Pulmonary artery endothelial cell (primary cell): ENCODE measurements around the gene TPK1. TPM values are rescaled to one million over a fixed set of nuclear protein-coding genes. Genes with fewer than 3 reads are reported as not detected.
"Not testable (repeated sequence)": the region's sequence is repeated elsewhere in the genome, so short reads cannot be mapped to it uniquely, and the experiment has no call there.

Experiments used
- DNase-seq: peaks from one replicate; pipeline ENCODE4 v3.0.0-alpha.2; 2011; ENCODE audit warnings: low read depth, low spot score
- total RNA-seq: library from RNA; depleted of rRNA; stranded (reverse); fragments of >200 nt; gene quantifications from 2 replicates; pipeline ENCODE4 v1.2.3, GENCODE V29; 2014

The TPK1 gene
- total RNA-seq, 1 donor from 2014 or later = 17.5 TPM

DNA sequence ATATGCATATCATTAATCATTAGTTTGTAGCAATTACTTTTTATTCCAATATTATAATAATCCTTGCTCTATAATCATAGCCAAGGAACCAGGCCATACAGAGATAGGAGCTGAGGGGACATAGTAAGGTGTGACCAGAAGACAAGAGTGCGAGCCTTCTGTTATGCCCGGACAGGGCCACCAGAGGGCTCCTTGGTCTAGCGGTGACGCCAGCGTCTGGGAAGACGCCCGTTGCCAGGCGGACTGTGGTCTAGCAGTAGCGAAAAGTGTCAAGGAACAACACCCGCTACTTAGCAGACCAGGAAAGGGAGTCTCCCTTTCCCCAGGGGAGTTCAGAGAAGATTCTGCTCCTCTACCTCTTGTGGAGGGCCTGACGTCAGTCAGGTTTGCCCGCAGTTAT lies 109.0 kb downstream of the TPK1 start:
- not testable (repeated sequence) for DNase-seq

DNA sequence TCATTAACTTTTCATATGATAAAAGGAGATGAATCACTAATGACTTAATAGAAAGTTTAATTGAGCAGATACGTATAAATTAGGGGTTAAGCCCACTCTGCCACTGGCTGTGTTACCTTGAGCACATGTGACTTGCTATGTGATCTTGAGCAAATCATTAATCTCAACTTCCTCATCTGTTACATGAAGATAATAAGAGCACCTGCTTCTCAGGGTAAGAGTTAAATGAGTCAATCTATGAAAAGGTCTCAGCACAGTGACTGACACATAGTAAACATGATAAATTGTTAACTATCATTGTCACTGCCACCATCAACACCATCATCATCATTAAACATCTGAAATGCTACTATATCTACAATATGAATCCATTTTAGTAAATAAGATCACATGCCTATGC lies 110.8 kb downstream of the TPK1 start:
- no peak for DNase-seq

GRCh38 chr7:144723301-144723700 lies 112.6 kb downstream of the TPK1 start:
- no peak for DNase-seq

GRCh38 chr7:144720710-144721109 lies 115.1 kb downstream of the TPK1 start:
- DNase-seq = no peak

DNA sequence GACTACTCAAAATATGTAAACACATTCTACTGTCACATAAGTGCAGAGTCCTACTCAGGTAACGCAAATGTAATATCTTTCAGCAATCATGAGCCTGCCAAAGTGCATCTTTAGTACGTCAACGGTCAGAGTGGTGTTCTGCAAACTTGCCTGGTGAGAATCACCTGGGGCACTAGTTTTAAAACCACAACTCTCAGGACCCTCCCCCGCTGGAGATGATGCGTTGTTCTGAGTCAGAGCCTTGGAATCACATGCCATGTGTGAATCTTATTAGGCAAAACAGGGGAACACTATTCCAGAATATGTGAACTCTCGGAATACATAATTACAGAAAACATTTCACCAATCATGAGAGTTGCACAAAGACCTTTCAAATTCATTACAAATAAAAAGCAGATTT lies 115.7 kb downstream of the TPK1 start:
- DNase-seq = no peak

- no peak for DNase-seq
These were observed 118.1 kb downstream of the TPK1 start for GRCh38 chr7:144717720-144718119.

DNA sequence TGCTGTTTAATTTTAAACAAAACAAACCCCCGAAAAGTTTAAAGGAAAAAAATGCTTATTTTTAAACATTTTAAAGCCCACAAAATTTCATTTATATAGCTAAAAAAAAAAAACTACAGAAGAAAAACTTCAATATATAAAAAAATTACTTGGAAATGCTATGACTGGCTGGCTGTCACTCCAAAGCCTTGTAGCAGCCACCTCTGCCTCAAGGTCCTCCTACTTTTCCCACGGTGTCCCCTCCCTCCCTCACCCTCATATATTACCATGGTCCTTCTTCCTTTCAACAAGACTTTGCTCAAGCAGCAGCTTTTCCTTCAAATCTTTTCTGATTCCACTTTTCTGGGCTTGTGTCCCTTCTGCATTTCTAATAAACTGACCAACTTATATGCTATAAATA lies 122.0 kb downstream of the TPK1 start:
- DNase-seq = no peak

DNA sequence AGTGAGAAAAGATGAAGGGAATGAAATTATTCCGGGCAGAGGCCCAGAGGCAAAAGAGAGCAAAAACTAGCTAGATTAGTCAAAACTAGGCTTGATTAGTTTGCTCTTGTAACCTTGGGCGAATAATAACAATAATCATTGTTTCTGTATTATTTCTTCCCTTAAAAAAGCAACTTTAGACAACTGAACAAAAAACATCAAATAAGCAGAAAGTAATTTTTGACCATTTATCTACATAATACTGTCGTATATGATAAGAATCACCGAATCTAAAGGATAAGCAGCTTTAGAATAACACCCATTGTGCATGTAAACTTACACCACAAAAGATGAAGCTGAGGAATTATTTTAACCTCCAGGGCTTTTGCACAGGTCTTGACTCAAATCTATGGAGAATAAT lies 125.1 kb downstream of the TPK1 start:
- no peak for DNase-seq

GRCh38 chr7:144709066-144709465 lies 126.8 kb downstream of the TPK1 start:
- no peak for DNase-seq

DNA sequence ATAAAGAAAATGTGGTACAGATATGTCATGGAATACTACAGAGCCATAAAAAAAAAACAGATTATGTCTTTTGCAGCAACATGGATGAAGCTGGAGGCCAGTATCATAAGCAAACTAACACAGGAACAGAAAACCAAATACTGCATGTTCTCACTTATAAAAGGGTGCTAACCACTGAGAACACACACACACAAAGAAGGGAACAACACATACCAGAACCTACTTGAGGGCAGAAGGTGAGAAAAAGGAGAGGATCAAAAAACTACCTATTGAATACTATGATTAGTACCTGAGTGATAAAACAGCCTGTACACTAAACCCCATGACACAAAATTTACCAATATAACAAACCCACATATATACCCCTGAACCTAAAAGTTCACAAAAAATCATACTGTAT lies 144.6 kb downstream of the TPK1 start:
- DNase-seq = no peak

DNA sequence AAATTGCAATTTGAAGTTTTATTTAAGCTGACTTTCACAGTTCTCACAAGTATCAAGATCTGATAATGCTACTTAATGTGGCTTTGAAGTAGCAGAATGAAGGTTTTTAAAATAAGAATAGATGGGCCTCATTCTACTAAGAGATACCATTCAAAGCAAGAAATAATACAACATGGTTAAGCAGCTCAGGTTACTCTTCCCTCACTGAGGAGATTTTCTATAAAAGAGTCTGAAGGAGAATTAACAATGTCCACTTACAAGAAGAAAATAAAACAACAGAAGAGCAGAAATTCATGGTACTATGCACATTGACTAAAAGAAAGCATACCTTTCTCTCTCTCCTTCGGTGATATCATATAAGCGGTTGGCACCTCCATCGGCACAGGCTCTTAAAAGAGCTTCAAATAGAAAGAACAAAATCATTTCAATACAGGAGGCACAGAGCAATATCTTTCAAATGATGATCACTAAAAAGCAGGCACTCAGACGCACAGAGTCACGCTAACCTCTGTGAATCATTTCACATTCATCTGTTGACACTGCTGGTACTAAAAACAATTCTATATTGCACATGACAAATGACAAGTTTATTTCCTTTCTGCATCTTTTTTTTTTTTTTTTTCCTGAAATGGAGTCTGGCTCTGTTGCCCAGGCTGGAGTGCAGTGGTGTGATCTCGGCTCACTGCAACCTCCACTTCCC lies 153.1 kb downstream of the TPK1 start:
- DNase-seq = no peak

DNA sequence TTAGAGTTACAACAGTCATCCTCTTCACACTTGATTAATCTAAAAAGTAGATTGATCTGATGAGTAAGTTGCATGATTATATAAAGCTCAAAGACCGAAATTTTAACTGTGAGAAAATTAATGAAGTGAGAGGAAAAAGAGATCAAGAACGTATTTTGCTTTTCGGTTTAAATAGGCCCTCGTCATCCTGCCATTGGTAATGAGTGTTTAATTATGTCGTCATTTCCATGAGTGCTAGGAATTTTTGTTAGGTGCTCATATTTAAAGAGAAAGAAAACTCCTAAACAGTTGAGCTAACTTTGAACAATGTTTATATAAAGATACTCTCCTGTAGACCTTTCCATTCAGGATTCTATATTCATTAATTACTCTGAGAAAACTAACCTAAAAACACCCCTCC lies 159.4 kb downstream of the TPK1 start:
- DNase-seq = no peak

DNA sequence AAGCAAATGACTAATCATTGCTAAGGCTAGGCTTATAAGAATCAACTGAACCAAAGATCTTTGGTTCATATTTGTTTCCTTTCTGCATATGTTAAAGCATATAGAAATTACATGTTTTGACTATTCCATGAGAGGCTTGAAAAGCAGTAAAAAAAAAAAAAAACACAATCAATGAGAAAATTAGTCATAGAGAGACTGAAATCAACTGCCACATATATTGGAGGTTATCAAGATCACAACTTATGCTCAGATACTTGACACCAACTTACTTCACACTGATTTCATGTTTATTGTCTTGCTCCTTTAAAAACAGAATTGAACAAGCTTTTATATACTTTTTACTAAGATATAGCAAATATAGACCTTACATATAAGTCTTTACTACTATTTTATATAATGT lies 161.3 kb downstream of the TPK1 start:
- DNase-seq = no peak

DNA sequence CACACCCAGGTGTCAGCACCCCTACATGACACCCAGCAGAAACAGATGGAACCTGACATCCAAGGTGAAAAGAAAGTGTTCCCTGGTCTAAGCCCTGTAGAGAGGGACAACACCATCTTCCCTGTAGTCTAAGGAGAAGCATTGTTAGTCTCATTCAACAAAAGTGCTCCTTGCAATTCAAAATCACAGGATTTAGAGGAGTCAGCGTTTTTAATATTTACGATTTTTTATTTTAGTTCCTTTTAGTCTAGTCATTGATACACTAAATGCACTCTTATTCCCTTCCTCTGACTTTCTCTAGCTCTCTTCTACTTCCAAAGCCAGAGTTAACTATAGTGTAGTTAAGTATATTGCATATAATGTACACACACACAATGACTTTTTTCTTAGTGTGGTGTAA lies 163.0 kb downstream of the TPK1 start:
- DNase-seq = no peak

GRCh38 chr7:144671429-144671828 lies 164.4 kb downstream of the TPK1 start:
- no peak for DNase-seq

DNA sequence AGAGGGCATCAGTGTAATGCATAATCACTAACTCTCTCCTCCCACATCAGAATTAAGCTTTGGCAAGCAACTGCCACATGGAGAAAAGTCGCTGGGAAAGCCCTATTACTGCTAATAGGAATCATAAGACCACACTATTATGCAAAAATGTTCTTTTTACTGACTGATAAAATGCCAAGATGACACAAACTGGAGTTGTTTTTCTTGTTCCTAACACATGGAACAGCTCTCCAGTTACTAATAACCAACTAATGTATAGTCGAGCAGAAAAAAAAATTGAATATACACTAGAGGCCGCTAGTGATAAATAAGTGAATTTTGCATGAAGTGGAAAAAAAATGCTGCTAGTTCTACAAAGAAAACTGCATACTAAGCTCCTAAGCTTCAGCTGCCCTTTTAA lies 165.6 kb downstream of the TPK1 start:
- no peak for DNase-seq

DNA sequence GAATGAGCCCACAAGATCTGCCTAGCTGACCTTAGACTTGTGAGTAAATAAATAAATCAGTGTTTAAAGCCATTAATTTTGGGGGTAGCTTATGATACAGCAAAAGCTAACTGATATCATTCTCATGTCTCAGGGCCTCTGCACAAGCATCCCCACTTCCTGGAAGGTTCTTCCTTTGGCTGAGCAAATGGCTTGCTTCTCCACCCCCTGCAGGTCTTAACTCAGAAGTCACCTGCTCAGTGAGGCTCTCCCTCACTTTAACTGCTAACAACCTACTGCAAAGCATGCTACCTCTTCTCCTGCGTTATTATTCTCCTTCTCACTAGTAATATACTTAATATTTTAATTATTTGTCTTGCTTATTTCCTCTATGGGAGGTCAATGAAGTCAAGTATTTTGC lies 167.3 kb downstream of the TPK1 start:
- no peak for DNase-seq

DNA sequence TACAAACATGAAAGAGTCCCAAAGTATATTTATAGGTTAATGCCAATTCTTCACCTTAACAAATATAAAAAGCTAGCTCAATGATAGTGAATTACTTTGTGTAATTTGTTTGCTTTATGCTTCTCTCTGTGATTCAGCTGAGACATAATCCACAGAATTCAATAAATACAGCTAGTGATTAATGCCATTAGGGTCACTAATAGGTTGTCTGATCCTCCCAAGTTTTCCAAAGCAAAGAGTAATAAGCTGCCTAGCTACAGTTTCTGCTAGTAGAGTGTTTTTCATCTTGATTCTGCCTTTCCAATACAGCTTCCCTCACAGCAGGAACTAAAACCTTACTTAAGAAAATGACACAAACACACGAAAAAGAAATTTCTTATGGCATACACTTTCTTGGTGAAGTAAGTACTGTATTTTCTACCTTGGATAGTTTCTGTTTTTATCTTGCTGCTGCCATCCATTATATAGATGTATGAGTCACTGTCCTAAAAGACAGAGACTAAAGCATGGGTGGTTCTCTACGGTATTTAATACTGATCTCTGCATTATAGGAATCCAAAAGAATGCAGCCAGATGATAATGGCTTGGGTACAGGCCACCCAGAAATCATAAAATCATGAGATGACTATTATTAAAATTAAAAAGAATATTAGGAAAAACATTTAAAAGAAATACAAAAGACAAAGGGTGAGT lies 170.0 kb downstream of the TPK1 start:
- no peak for DNase-seq

- DNase-seq = no peak
These were observed 176.6 kb downstream of the TPK1 start for GRCh38 chr7:144659211-144659610.

DNA sequence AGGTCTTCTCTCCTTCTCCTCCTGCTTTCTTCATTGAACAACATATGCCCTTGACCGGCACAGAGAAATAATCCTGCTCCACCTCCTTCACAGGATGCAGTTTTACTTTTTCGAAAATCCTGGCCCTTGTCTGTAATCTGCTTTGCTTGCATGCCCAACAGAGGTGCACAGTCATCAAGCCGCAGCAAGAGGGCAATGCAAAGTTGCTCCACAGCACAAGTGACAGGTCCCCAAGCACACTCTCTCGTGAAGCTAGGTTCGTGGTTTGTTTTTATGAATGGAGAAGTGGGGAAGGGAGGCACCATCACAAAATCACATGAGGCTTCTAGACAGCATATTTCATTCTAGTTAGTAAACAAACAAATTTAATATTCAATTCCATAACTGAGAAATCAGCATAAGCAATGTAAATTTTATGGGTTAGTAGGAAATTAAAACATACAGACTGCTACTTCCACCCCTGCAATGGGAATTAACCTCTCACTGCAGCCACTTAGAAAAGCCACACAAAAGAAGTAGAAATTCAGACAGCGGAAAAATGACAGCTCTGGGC lies 178.8 kb downstream of the TPK1 start:
- DNase-seq = no peak

- DNase-seq = no peak
These were observed 182.4 kb downstream of the TPK1 start for GRCh38 chr7:144653449-144653848.

DNA sequence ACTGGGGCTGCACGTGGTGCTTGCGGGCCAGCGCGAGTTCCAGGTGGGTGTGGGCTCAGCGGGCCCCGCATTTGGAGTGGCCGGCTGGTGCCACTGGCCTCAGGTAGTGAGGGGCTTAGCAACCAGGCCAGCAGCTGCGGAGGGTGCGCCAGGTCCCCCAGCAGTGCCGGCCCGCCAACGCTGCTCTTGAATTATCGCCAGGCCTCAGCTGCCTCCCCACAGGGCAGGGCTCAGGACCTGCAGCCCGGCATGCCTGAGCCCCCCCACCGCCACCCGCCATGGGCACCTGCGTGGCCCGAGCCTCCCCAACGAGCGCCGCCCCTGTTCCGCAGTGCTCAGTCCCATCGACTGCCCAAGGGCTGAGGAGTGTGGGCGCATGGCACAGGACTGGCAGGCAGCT lies 185.4 kb downstream of the TPK1 start:
- DNase-seq = no peak

GRCh38 chr7:144649120-144649519 lies 186.7 kb downstream of the TPK1 start:
- DNase-seq = no peak
